Osteoblast (primary cell): Measurements from ENCODE around the gene EPAS1. TPM values are rescaled to one million over a fixed set of nuclear protein-coding genes. Genes with fewer than 3 reads are reported as not detected.

Source experiments
- DNase-seq: peaks from one replicate; pipeline ENCODE4 v3.0.0; 2011; ENCODE audit warnings: low spot score, mixed read lengths; ENCODE audit not compliant: insufficient read length; ENCODE audit errors: missing footprints
- H2AFZ ChIP-seq: 2 replicates; pipeline ENCODE4 v1.6.0; 2011; ENCODE audit warnings: mild to moderate bottlenecking, low read length
- H3K27ac ChIP-seq: 2 replicates; pipeline ENCODE4 v1.5.1; 2011; ENCODE audit warnings: mild to moderate bottlenecking, low read depth, low read length, moderate library complexity
- H3K27me3 ChIP-seq: 2 replicates; pipeline ENCODE4 v1.6.0; 2012; ENCODE audit warnings: mild to moderate bottlenecking, control low read depth, inconsistent platforms, low read length, moderate library complexity; ENCODE audit not compliant: insufficient read depth
- H3K36me3 ChIP-seq: 2 replicates; pipeline ENCODE4 v1.5.1; 2011; ENCODE audit warnings: mild to moderate bottlenecking, low read length, control low read depth, moderate library complexity; ENCODE audit not compliant: insufficient read depth
- H3K4me1 ChIP-seq: 2 replicates; pipeline ENCODE4 v1.5.1; 2011; ENCODE audit warnings: mild to moderate bottlenecking, low read length, control low read depth, moderate library complexity; ENCODE audit not compliant: insufficient read depth
- H3K4me2 ChIP-seq: 2 replicates; pipeline ENCODE4 v1.6.0; 2011; ENCODE audit warnings: mild to moderate bottlenecking, low read length; ENCODE audit not compliant: insufficient read depth
- H3K4me3 ChIP-seq: fragments of 200-600 bp; sonication (generic); 3 replicates; pipeline ENCODE4 v1.5.1; 2012; ENCODE audit warnings: mild to moderate bottlenecking, low read length, inconsistent platforms; ENCODE audit not compliant: insufficient read depth
- H3K79me2 ChIP-seq: 2 replicates; pipeline ENCODE4 v1.6.0; 2012; ENCODE audit warnings: mild to moderate bottlenecking, low read length, control low read depth, inconsistent platforms; ENCODE audit not compliant: insufficient read depth
- H3K9me3 ChIP-seq: 2 replicates; pipeline ENCODE4 v1.5.1; 2011; ENCODE audit warnings: low read depth, low read length, control low read depth
- H4K20me1 ChIP-seq: 2 replicates; pipeline ENCODE4 v1.6.0; 2012; ENCODE audit warnings: mild to moderate bottlenecking, low read length, control low read depth; ENCODE audit not compliant: insufficient read depth
- CTCF ChIP-seq: IDR thresholded peaks from 2 replicates; pipeline ENCODE4 v1.5.1; 2011; ENCODE audit warnings: mild to moderate bottlenecking, low read depth, low read length, moderate library complexity; ENCODE audit errors: extremely low read depth
- total RNA-seq: library from RNA; depleted of rRNA; stranded (reverse); fragments of >200 nt; gene quantifications from 2 replicates; pipeline ENCODE4 v1.2.3, GENCODE V29; 2012

Gene EPAS1
- total RNA-seq, 1 donor: 260 TPM

- Histone ChIP-seq H4K20me1 (peaks cover 16% of the 10 kb centered on the region), H3K27me3 (no peaks in the 10 kb centered on the region), H3K4me2 (no peak overlapping the region), H3K9me3 (no peaks in the 10 kb centered on the region), H2AFZ (no peak overlapping the region), H3K4me3 (no peak overlapping the region), H3K27ac (no peak overlapping the region), H3K79me2 (peaks cover 80% of the 10 kb centered on the region), H3K36me3 (no peaks in the 10 kb centered on the region), H3K4me1 (peaks cover 56% of the 10 kb centered on the region)
- TF ChIP-seq CTCF: no peak
- no peak for DNase-seq
Observed at GRCh38 chr2:46338674-46339073, 41.5 kb downstream of the EPAS1 start.

GRCh38 chr2:46339200-46339599 is 42.0 kb downstream of the EPAS1 start:
- no peaks in the 10 kb centered on the region for H3K27me3 ChIP-seq
- H3K4me1 ChIP-seq: peaks cover 53% of the 10 kb centered on the region
- no peaks in the 10 kb centered on the region for H3K9me3 ChIP-seq
- no peak overlapping the region for H2AFZ ChIP-seq
- no peak for TF ChIP-seq CTCF
- no peak for DNase-seq
- H3K79me2 ChIP-seq: peaks cover 85% of the 10 kb centered on the region
- no peak overlapping the region for H3K27ac ChIP-seq
- H3K4me3 ChIP-seq: no peak overlapping the region
- no peak overlapping the region for H3K4me2 ChIP-seq
- H4K20me1 ChIP-seq: peaks cover 16% of the 10 kb centered on the region
- H3K36me3 ChIP-seq: no peaks in the 10 kb centered on the region

- H3K27me3 ChIP-seq: no peaks in the 10 kb centered on the region
- no peaks in the 10 kb centered on the region for H3K36me3 ChIP-seq
- H2AFZ ChIP-seq: no peak overlapping the region
- TF ChIP-seq CTCF: no peak
- no peak overlapping the region for H3K4me2 ChIP-seq
- H3K27ac ChIP-seq: peak overlapping the region; percentile 4
- peaks cover 55% of the 10 kb centered on the region for H3K4me1 ChIP-seq
- H3K9me3 ChIP-seq: no peaks in the 10 kb centered on the region
- no peak overlapping the region for H3K4me3 ChIP-seq
- peaks cover 92% of the 10 kb centered on the region for H3K79me2 ChIP-seq
- H4K20me1 ChIP-seq: peaks cover 16% of the 10 kb centered on the region
- DNase-seq: no peak
Observed at GRCh38 chr2:46339676-46340459, 42.7 kb downstream of the EPAS1 start.

GRCh38 chr2:46340740-46341420 is 43.7 kb downstream of the EPAS1 start:
- TF ChIP-seq CTCF: no peak
- Histone ChIP-seq H3K27ac (no peak overlapping the region), H3K36me3 (no peaks in the 10 kb centered on the region), H3K4me2 (no peak overlapping the region), H3K4me1 (peaks cover 48% of the 10 kb centered on the region), H4K20me1 (peaks cover 20% of the 10 kb centered on the region), H3K4me3 (no peak overlapping the region), H3K27me3 (no peaks in the 10 kb centered on the region), H3K79me2 (peaks cover 96% of the 10 kb centered on the region), H2AFZ (no peak overlapping the region), H3K9me3 (no peaks in the 10 kb centered on the region)
- DNase-seq: no peak
